Measurements from ENCODE around the gene CADPS.

Gene CADPS

GRCh38 chr3:62525281-62525680, 349.9 kb downstream of the CADPS start:
- no peak for TF ChIP-seq CTCF (IDR thresholded peaks at IDR 0.05; ENCODE audit: low read depth, low read length)
- H3K4me3 ChIP-seq (ENCODE audit: low read depth, low read length): no peak overlapping the region

- no peak for TF ChIP-seq CTCF (IDR thresholded peaks at IDR 0.05; ENCODE audit: low read depth, low read length)
- no peak overlapping the region for H3K4me3 ChIP-seq (ENCODE audit: low read depth, low read length)
Observed at GRCh38 chr3:62523672-62524071, 351.5 kb downstream of the CADPS start.

GRCh38 chr3:62521464-62522105, 353.6 kb downstream of the CADPS start:
- TF ChIP-seq CTCF (IDR thresholded peaks at IDR 0.05; ENCODE audit: low read depth, low read length): no peak
- H3K4me3 ChIP-seq (ENCODE audit: low read depth, low read length): no peak overlapping the region

GRCh38 chr3:62503516-62503915, 371.7 kb downstream of the CADPS start:
- no peak overlapping the region for H3K4me3 ChIP-seq (ENCODE audit: low read depth, low read length)
- TF ChIP-seq CTCF (IDR thresholded peaks at IDR 0.05; ENCODE audit: low read depth, low read length): no peak

GRCh38 chr3:62502315-62503300, 372.6 kb downstream of the CADPS start:
- no peak for TF ChIP-seq CTCF (IDR thresholded peaks at IDR 0.05; ENCODE audit: low read depth, low read length)
- no peak overlapping the region for H3K4me3 ChIP-seq (ENCODE audit: low read depth, low read length)

GRCh38 chr3:62501289-62501668, 373.9 kb downstream of the CADPS start:
- no peak for TF ChIP-seq CTCF (IDR thresholded peaks at IDR 0.05; ENCODE audit: low read depth, low read length)
- H3K4me3 ChIP-seq (ENCODE audit: low read depth, low read length): no peak overlapping the region

Measured in WI38 (cell line).